GM12878 (cell line): ENCODE measurements around the gene B3GALT6.

Experiments used
- ETV6 ChIP-seq, 2 experiments: fragments of 450-650 bp in 1 of 2; IDR thresholded peaks in 1 of 2; conservative IDR thresholded peaks in 1 of 2; 2 replicates each; pipeline ENCODE4 v1.6.1; 2014; ENCODE audit warnings: antibody characterized with exemption in 1 of 2, borderline replicate concordance in 1 of 2, low read depth in 1 of 2, mild to moderate bottlenecking in 1 of 2, moderate library complexity in 1 of 2
- EZH2 ChIP-seq: IDR thresholded peaks from 2 replicates; pipeline ENCODE4 v1.6.1; 2012; ENCODE audit warnings: low read depth, mild to moderate bottlenecking, control low read depth, inconsistent platforms, low read length, borderline replicate concordance; ENCODE audit not compliant: control insufficient read depth
- HCFC1 ChIP-seq: fragments of 150-350 bp; IDR thresholded peaks from 2 replicates; pipeline ENCODE4 v1.6.1; 2014; ENCODE audit warnings: low read length
- NBN ChIP-seq: fragments of 450-650 bp; IDR thresholded peaks from 2 replicates; pipeline ENCODE4 v1.6.1; 2016

GRCh38 chr1:1272341-1273208, 40.5 kb downstream of the B3GALT6 start:
- no peak for TF ChIP-seq EZH2
- TF ChIP-seq NBN, result no peak
- TF ChIP-seq HCFC1, result no peak
- no peak for TF ChIP-seq ETV6 (conservative IDR thresholded peaks at IDR 0.05 in 1 of 2, IDR thresholded peaks at IDR 0.05 in 1 of 2; ENCODE audit: borderline replicate concordance in 1 of 2, low read depth in 1 of 2)
